HG03342 (cell line): ENCODE data around the gene PPCDC.

Source experiments
- ATAC-seq: cut with Tn5 transposase; IDR thresholded peaks from one replicate; pipeline ENCODE4 v1.9.1; 2021; ENCODE audit warnings: mild to moderate bottlenecking, moderate library complexity; ENCODE audit not compliant: unreplicated experiment

Gene PPCDC

GRCh38 chr15:75008629-75009326 lies 14.6 kb upstream of the PPCDC start:
- ATAC-seq, result peak; percentile 89

- no peak for ATAC-seq
Observed at GRCh38 chr15:75016431-75016830, 7.0 kb upstream of the PPCDC start.

- ATAC-seq, result no peak
Observed at GRCh38 chr15:75019916-75020315, 3.5 kb upstream of the PPCDC start.

- no peak for ATAC-seq
Observed at GRCh38 chr15:75021341-75021740, 2.0 kb upstream of the PPCDC start.

GRCh38 chr15:75022783-75023180 lies 608 bp upstream of the PPCDC start:
- ATAC-seq, result no peak

GRCh38 chr15:75023872-75024636 lies 664 bp downstream of the PPCDC start:
- no peak for ATAC-seq

GRCh38 chr15:75025107-75025506 lies 1.7 kb downstream of the PPCDC start:
- ATAC-seq, result no peak

GRCh38 chr15:75025548-75026260 lies 2.3 kb downstream of the PPCDC start:
- ATAC-seq, result no peak

- ATAC-seq, result no peak
Observed at GRCh38 chr15:75027551-75027950, 4.2 kb downstream of the PPCDC start.

- ATAC-seq, result no peak
Observed at GRCh38 chr15:75028991-75029377, 5.6 kb downstream of the PPCDC start.

- peak; percentile 50 for ATAC-seq
Observed at GRCh38 chr15:75029378-75030022, 6.1 kb downstream of the PPCDC start.

GRCh38 chr15:75030023-75030413 lies 6.6 kb downstream of the PPCDC start:
- ATAC-seq, result no peak

- ATAC-seq, result no peak
Observed at GRCh38 chr15:75030424-75030823, 7.0 kb downstream of the PPCDC start.

- ATAC-seq, result no peak
Observed at GRCh38 chr15:75031848-75032247, 8.5 kb downstream of the PPCDC start.

GRCh38 chr15:75032395-75032794 lies 9.0 kb downstream of the PPCDC start:
- no peak for ATAC-seq

GRCh38 chr15:75033809-75034208 lies 10.4 kb downstream of the PPCDC start:
- no peak for ATAC-seq

GRCh38 chr15:75034615-75035014 lies 11.2 kb downstream of the PPCDC start:
- ATAC-seq, result no peak

GRCh38 chr15:75036212-75036616 lies 12.8 kb downstream of the PPCDC start:
- ATAC-seq, result no peak

- no peak for ATAC-seq
Observed at GRCh38 chr15:75037685-75038084, 14.3 kb downstream of the PPCDC start.

- no peak for ATAC-seq
Observed at GRCh38 chr15:75038231-75038630, 14.8 kb downstream of the PPCDC start.

- peak; percentile 69 for ATAC-seq
Observed at GRCh38 chr15:75042730-75043508, 19.5 kb downstream of the PPCDC start.
